Astrocyte (in vitro differentiated cells and primary cell): ENCODE data around the gene GRK2. TPM values are rescaled to one million over a fixed set of nuclear protein-coding genes. Genes with fewer than 3 reads are reported as not detected.

ENCODE experiments used
- DNase-seq: peaks from one replicate; pipeline ENCODE4 v3.0.0-alpha.2; 2010; ENCODE audit warnings: low read depth
- FAIRE-seq: peaks from 2 replicates; lab custom pipeline; 2011; peaks lifted over from hg19 to GRCh38; lab: Jason Lieb, UNC
- H2AFZ ChIP-seq: 2 replicates; pipeline ENCODE4 v1.6.0; 2012; ENCODE audit warnings: low read depth, low read length, inconsistent platforms
- H3K27ac ChIP-seq: 2 replicates; pipeline ENCODE4 v1.5.1; 2011; ENCODE audit warnings: low read depth, low read length, inconsistent platforms
- H3K27me3 ChIP-seq: 2 replicates; pipeline ENCODE4 v1.6.0; 2011; ENCODE audit warnings: low read length, inconsistent platforms; ENCODE audit not compliant: insufficient read depth
- H3K36me3 ChIP-seq: 2 replicates; pipeline ENCODE4 v1.5.1; 2011; ENCODE audit warnings: low read length, inconsistent platforms; ENCODE audit not compliant: insufficient read depth
- H3K4me1 ChIP-seq: 2 replicates; pipeline ENCODE4 v1.5.1; 2011; ENCODE audit warnings: low read length, inconsistent platforms; ENCODE audit not compliant: insufficient read depth
- H3K4me2 ChIP-seq: 2 replicates; pipeline ENCODE4 v1.6.0; 2012; ENCODE audit warnings: low read length, inconsistent platforms
- H3K4me3 ChIP-seq: 2 replicates; pipeline ENCODE4 v1.5.1; 2011; ENCODE audit warnings: low read depth, mild to moderate bottlenecking, low read length, inconsistent platforms; ENCODE audit not compliant: insufficient read depth
- H3K79me2 ChIP-seq: 2 replicates; pipeline ENCODE4 v1.6.0; 2012; ENCODE audit warnings: mild to moderate bottlenecking, low read length, inconsistent platforms; ENCODE audit not compliant: insufficient read depth
- H3K9ac ChIP-seq: 2 replicates; pipeline ENCODE4 v1.6.0; 2012; ENCODE audit warnings: mild to moderate bottlenecking, low read length, inconsistent platforms
- H3K9me3 ChIP-seq: 2 replicates; pipeline ENCODE4 v1.5.1; 2012; ENCODE audit warnings: low read depth, mild to moderate bottlenecking, low read length, inconsistent platforms; ENCODE audit not compliant: insufficient read depth
- H4K20me1 ChIP-seq: 2 replicates; pipeline ENCODE4 v1.6.0; 2012; ENCODE audit warnings: low read length, inconsistent platforms; ENCODE audit not compliant: insufficient read depth
- H3K27ac Mint-ChIP-seq: one replicate; pipeline ENCODE4 v1.8.0; 2021; ENCODE audit warnings: mild to moderate bottlenecking, mixed read lengths; ENCODE audit not compliant: unreplicated experiment
- H3K27me3 Mint-ChIP-seq: one replicate; pipeline ENCODE4 v1.8.0; 2021; ENCODE audit warnings: low read depth, mixed read lengths; ENCODE audit not compliant: unreplicated experiment
- H3K36me3 Mint-ChIP-seq: one replicate; pipeline ENCODE4 v1.8.0; 2021; ENCODE audit warnings: low read depth, mixed read lengths; ENCODE audit not compliant: unreplicated experiment
- H3K4me1 Mint-ChIP-seq: one replicate; pipeline ENCODE4 v1.8.0; 2021; ENCODE audit warnings: low read depth, mixed read lengths; ENCODE audit not compliant: unreplicated experiment
- H3K4me3 Mint-ChIP-seq: one replicate; pipeline ENCODE4 v1.8.0; 2021; ENCODE audit warnings: mild to moderate bottlenecking, moderate library complexity, mixed read lengths; ENCODE audit not compliant: unreplicated experiment
- H3K9me3 Mint-ChIP-seq: one replicate; pipeline ENCODE4 v1.8.0; 2021; ENCODE audit warnings: mild to moderate bottlenecking, mixed read lengths; ENCODE audit not compliant: unreplicated experiment
- CTCF ChIP-seq: IDR thresholded peaks from 2 replicates; pipeline ENCODE4 v1.5.1; 2011; ENCODE audit warnings: low read depth, mild to moderate bottlenecking, inconsistent platforms, low read length, moderate library complexity; ENCODE audit not compliant: insufficient read depth
- EZH2 ChIP-seq: IDR thresholded peaks from 2 replicates; pipeline ENCODE4 v1.6.1; 2012; ENCODE audit warnings: mild to moderate bottlenecking, low read length, inconsistent platforms; ENCODE audit not compliant: insufficient read depth
- total RNA-seq: library from RNA; stranded (reverse); gene quantifications from 2 replicates; pipeline ENCODE4 v1.2.1, GENCODE V29; 2021

Gene GRK2
- total RNA-seq, 1 donor from 2014 or later, result 34.0 TPM

GRCh38 chr11:67288198-67288451, 21.9 kb downstream of the GRK2 start:
- Histone ChIP-seq H3K27me3 (no peaks in the 10 kb centered on the region), H4K20me1 (peaks cover 28% of the 10 kb centered on the region), H3K4me1 (peaks cover 31% of the 10 kb centered on the region), H3K9me3 (no peaks in the 10 kb centered on the region), H3K36me3 (peaks cover 16% of the 10 kb centered on the region), H3K27ac (peak overlapping the region; percentile 70), H3K9ac (peak overlapping the region; percentile 75), H3K4me3 (peak overlapping the region; percentile 73), H3K79me2 (peaks cover 30% of the 10 kb centered on the region), H3K4me2 (peak overlapping the region; percentile 99), H2AFZ (peak overlapping the region; percentile 87)
- H3K4me1 Mint-ChIP-seq, result peaks cover 17% of the 10 kb centered on the region
- FAIRE-seq, result no peak
- H3K36me3 Mint-ChIP-seq, result peaks cover 13% of the 10 kb centered on the region
- peak overlapping the region; percentile 98 for H3K27ac Mint-ChIP-seq
- TF ChIP-seq CTCF (no peak), EZH2 (no peak)
- no peaks in the 10 kb centered on the region for H3K27me3 Mint-ChIP-seq
- DNase-seq, result no peak
- peak overlapping the region; percentile 79 for H3K4me3 Mint-ChIP-seq
- no peaks in the 10 kb centered on the region for H3K9me3 Mint-ChIP-seq

GRCh38 chr11:67288452-67289225, 22.4 kb downstream of the GRK2 start:
- peak; percentile 49 for FAIRE-seq
- H3K9me3 ChIP-seq, result no peaks in the 10 kb centered on the region
- H3K4me2 ChIP-seq, result peak overlapping the region; percentile 99
- no peaks in the 10 kb centered on the region for H3K27me3 Mint-ChIP-seq
- H3K4me3 ChIP-seq, result peak overlapping the region; percentile 73
- peaks cover 13% of the 10 kb centered on the region for H3K36me3 Mint-ChIP-seq
- H4K20me1 ChIP-seq, result peaks cover 31% of the 10 kb centered on the region
- H3K79me2 ChIP-seq, result peaks cover 30% of the 10 kb centered on the region
- peaks cover 14% of the 10 kb centered on the region for H3K36me3 ChIP-seq
- peaks cover 36% of the 10 kb centered on the region for H3K4me1 ChIP-seq
- H3K9ac ChIP-seq, result peak overlapping the region; percentile 75
- H3K27me3 ChIP-seq, result no peaks in the 10 kb centered on the region
- no peak for TF ChIP-seq CTCF
- no peak for TF ChIP-seq EZH2
- peak overlapping the region; percentile 79 for H3K4me3 Mint-ChIP-seq
- peak; percentile 80 for DNase-seq
- peak overlapping the region; percentile 70 for H3K27ac ChIP-seq
- peak overlapping the region; percentile 87 for H2AFZ ChIP-seq
- peaks cover 17% of the 10 kb centered on the region for H3K4me1 Mint-ChIP-seq
- no peaks in the 10 kb centered on the region for H3K9me3 Mint-ChIP-seq
- H3K27ac Mint-ChIP-seq, result no peak overlapping the region

- Histone ChIP-seq H3K36me3 (peaks cover 15% of the 10 kb centered on the region), H3K4me2 (peak within 1 kb of the TSS; percentile 99), H3K9me3 (no peaks in the 10 kb centered on the region), H3K79me2 (peaks cover 36% of the 10 kb centered on the region), H3K27ac (peak within 1 kb of the TSS; percentile 70), H4K20me1 (peaks cover 36% of the 10 kb centered on the region), H3K4me1 (peaks cover 37% of the 10 kb centered on the region), H3K9ac (peak within 1 kb of the TSS; percentile 89), H3K27me3 (no peaks in the 10 kb centered on the region), H2AFZ (peak within 1 kb of the TSS; percentile 87), H3K4me3 (peak within 1 kb of the TSS; percentile 73)
- peaks cover 18% of the 10 kb centered on the region for H3K36me3 Mint-ChIP-seq
- peak within 1 kb of the TSS; percentile 91 for H3K4me3 Mint-ChIP-seq
- H3K9me3 Mint-ChIP-seq, result no peaks in the 10 kb centered on the region
- TF ChIP-seq EZH2, result no peak
- no peak for TF ChIP-seq CTCF
- DNase-seq (no peak), FAIRE-seq (no peak)
- H3K27me3 Mint-ChIP-seq, result no peaks in the 10 kb centered on the region
- H3K4me1 Mint-ChIP-seq, result peaks cover 17% of the 10 kb centered on the region
- H3K27ac Mint-ChIP-seq, result peak within 1 kb of the TSS; percentile 98
Observed at GRCh38 chr11:67289226-67289650, 23.0 kb downstream of the GRK2 start, which contains the start of gene ANKRD13D. TSS of gene ANKRD13D (plus strand) at chr11:67289303. CDS start at chr11:67289461, 158 bp downstream.
